Astrocyte (in vitro differentiated cells and primary cell): Measurements from ENCODE around the gene LYST.

Source experiments
- EZH2 ChIP-seq: IDR thresholded peaks from 2 replicates; pipeline ENCODE4 v1.6.1; 2012; ENCODE audit warnings: mild to moderate bottlenecking, low read length, inconsistent platforms; ENCODE audit not compliant: insufficient read depth
- TF ChIP-seq, protein P1 (sequence below): IDR thresholded peaks from 2 replicates; pipeline ENCODE4 v1.5.1; 2011; ENCODE audit warnings: low read depth, mild to moderate bottlenecking, inconsistent platforms, low read length, moderate library complexity; ENCODE audit not compliant: insufficient read depth

DNA sequence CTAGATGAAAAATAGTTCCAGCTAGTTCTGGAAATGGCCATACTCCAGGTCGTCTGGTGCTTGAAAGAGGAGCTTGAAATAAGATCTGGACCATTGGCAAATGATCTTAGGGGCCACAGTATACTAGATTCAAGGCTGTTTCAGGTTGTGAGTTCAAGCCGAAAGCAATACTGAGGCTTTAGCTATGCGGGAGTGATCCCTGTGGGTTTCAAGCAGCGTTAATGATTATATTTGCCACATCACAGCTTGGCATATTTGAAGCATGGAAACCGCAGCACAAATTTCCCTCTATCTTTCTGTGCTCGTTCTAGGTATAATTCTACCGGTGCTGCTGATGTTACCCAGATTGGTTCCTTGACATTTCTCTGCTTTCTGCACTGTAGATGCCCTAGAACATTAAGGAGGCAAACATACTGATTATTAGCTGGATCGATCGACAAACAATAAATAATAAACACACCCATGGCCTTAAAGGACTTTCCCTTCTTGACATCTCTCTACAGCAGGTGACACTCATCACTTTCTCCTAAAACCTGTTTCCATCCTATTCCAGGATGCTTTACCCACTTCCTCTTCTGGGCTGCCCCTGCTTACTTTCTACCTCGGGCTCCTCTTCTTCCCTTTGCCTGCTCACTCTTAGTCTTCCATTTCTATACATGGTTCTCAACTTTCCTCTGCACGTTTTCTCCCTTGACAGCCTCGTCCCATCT lies 40.6 kb upstream of the LYST start:
- no peak for TF ChIP-seq EZH2
- TF ChIP-seq, protein P1, sequence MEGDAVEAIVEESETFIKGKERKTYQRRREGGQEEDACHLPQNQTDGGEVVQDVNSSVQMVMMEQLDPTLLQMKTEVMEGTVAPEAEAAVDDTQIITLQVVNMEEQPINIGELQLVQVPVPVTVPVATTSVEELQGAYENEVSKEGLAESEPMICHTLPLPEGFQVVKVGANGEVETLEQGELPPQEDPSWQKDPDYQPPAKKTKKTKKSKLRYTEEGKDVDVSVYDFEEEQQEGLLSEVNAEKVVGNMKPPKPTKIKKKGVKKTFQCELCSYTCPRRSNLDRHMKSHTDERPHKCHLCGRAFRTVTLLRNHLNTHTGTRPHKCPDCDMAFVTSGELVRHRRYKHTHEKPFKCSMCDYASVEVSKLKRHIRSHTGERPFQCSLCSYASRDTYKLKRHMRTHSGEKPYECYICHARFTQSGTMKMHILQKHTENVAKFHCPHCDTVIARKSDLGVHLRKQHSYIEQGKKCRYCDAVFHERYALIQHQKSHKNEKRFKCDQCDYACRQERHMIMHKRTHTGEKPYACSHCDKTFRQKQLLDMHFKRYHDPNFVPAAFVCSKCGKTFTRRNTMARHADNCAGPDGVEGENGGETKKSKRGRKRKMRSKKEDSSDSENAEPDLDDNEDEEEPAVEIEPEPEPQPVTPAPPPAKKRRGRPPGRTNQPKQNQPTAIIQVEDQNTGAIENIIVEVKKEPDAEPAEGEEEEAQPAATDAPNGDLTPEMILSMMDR, result no peak
